Measurements from ENCODE around the gene TDRD12.

TDRD12 gene

GRCh38 chr19:32869966-32870573 is 150.5 kb downstream of the TDRD12 start:
- no peaks in the 10 kb centered on the region for H4K20me1 ChIP-seq (ENCODE audit: insufficient read depth)
- no peaks in the 10 kb centered on the region for H3K27me3 ChIP-seq (ENCODE audit: insufficient read depth, low read depth)
- H3K9ac ChIP-seq, result no peak overlapping the region
- no peak for TF ChIP-seq CTCF (conservative IDR thresholded peaks at IDR 0.05; ENCODE audit: low read depth, low read length)
- H3K79me2 ChIP-seq (ENCODE audit: insufficient read depth, low read depth), result no peaks in the 10 kb centered on the region
- H3K4me2 ChIP-seq, result no peak overlapping the region
- H3K4me1 ChIP-seq (ENCODE audit: low read depth, poor library complexity, severe bottlenecking), result peaks cover 10% of the 10 kb centered on the region
- no peaks in the 10 kb centered on the region for H3K36me3 ChIP-seq (ENCODE audit: insufficient read depth)
- H3K4me3 ChIP-seq (IDR thresholded peaks at IDR 0.05; ENCODE audit: insufficient read depth, low read depth, low read length), result no peak overlapping the region
- no peak overlapping the region for H3K27ac ChIP-seq
- no peak overlapping the region for H2AFZ ChIP-seq (ENCODE audit: low read depth)

GRCh38 chr19:32870981-32871451 is 151.4 kb downstream of the TDRD12 start:
- no peak overlapping the region for H2AFZ ChIP-seq (ENCODE audit: low read depth)
- TF ChIP-seq CTCF (conservative IDR thresholded peaks at IDR 0.05; ENCODE audit: low read depth, low read length), result no peak
- H3K9ac ChIP-seq, result no peak overlapping the region
- no peaks in the 10 kb centered on the region for H3K36me3 ChIP-seq (ENCODE audit: insufficient read depth)
- no peaks in the 10 kb centered on the region for H3K79me2 ChIP-seq (ENCODE audit: insufficient read depth, low read depth)
- H3K27ac ChIP-seq, result no peak overlapping the region
- H4K20me1 ChIP-seq (ENCODE audit: insufficient read depth), result no peaks in the 10 kb centered on the region
- H3K4me3 ChIP-seq (IDR thresholded peaks at IDR 0.05; ENCODE audit: insufficient read depth, low read depth, low read length), result no peak overlapping the region
- H3K4me2 ChIP-seq, result no peak overlapping the region
- peaks cover under 1% of the 10 kb centered on the region for H3K4me1 ChIP-seq (ENCODE audit: low read depth, poor library complexity, severe bottlenecking)
- no peaks in the 10 kb centered on the region for H3K27me3 ChIP-seq (ENCODE audit: insufficient read depth, low read depth)

- Histone ChIP-seq H3K9ac (no peak overlapping the region), H3K36me3 (ENCODE audit: insufficient read depth) (no peaks in the 10 kb centered on the region), H3K4me1 (ENCODE audit: low read depth, poor library complexity, severe bottlenecking) (no peaks in the 10 kb centered on the region), H2AFZ (ENCODE audit: low read depth) (no peak overlapping the region), H3K27ac (no peak overlapping the region), H4K20me1 (ENCODE audit: insufficient read depth) (no peaks in the 10 kb centered on the region), H3K27me3 (ENCODE audit: insufficient read depth, low read depth) (no peaks in the 10 kb centered on the region), H3K4me2 (no peak overlapping the region), H3K79me2 (ENCODE audit: insufficient read depth, low read depth) (no peaks in the 10 kb centered on the region), H3K4me3 (IDR thresholded peaks at IDR 0.05; ENCODE audit: insufficient read depth, low read depth, low read length) (no peak overlapping the region)
- TF ChIP-seq CTCF (conservative IDR thresholded peaks at IDR 0.05; ENCODE audit: low read depth, low read length), result no peak
Observed at GRCh38 chr19:32872391-32872790, 152.8 kb downstream of the TDRD12 start.

GRCh38 chr19:32873247-32873959 is 153.8 kb downstream of the TDRD12 start:
- no peaks in the 10 kb centered on the region for H3K27me3 ChIP-seq (ENCODE audit: insufficient read depth, low read depth)
- no peak for TF ChIP-seq CTCF (conservative IDR thresholded peaks at IDR 0.05; ENCODE audit: low read depth, low read length)
- no peak overlapping the region for H3K4me3 ChIP-seq (IDR thresholded peaks at IDR 0.05; ENCODE audit: insufficient read depth, low read depth, low read length)
- no peaks in the 10 kb centered on the region for H3K4me1 ChIP-seq (ENCODE audit: low read depth, poor library complexity, severe bottlenecking)
- H3K9ac ChIP-seq, result no peak overlapping the region
- no peak overlapping the region for H3K27ac ChIP-seq
- H3K4me2 ChIP-seq, result no peak overlapping the region
- H3K79me2 ChIP-seq (ENCODE audit: insufficient read depth, low read depth), result no peaks in the 10 kb centered on the region
- H2AFZ ChIP-seq (ENCODE audit: low read depth), result no peak overlapping the region
- no peaks in the 10 kb centered on the region for H3K36me3 ChIP-seq (ENCODE audit: insufficient read depth)
- no peaks in the 10 kb centered on the region for H4K20me1 ChIP-seq (ENCODE audit: insufficient read depth)
